ENCODE measurements around the gene ANTXR1.

ANTXR1 gene

GRCh38 chr2:68971591-68972231 lies 41.3 kb upstream of the ANTXR1 start:
- H3K4me3 ChIP-seq (ENCODE audit: low read depth, low read length) = no peak overlapping the region
- H3K4me1 ChIP-seq = no peaks in the 10 kb centered on the region
- no peaks in the 10 kb centered on the region for H3K9me3 ChIP-seq
- no peak for TF ChIP-seq CTCF (IDR thresholded peaks at IDR 0.05; ENCODE audit: low read depth, low read length)
- DNase-seq = no peak
- peaks cover 3% of the 10 kb centered on the region; the same call in 1 of the 2 replicates for H3K27me3 ChIP-seq
- no peaks in the 10 kb centered on the region for H3K36me3 ChIP-seq

- no peak for DNase-seq
- H3K4me1 ChIP-seq = no peaks in the 10 kb centered on the region
- H3K36me3 ChIP-seq = no peaks in the 10 kb centered on the region
- TF ChIP-seq CTCF (IDR thresholded peaks at IDR 0.05; ENCODE audit: low read depth, low read length) = no peak
- no peak within 1 kb of the TSS for H3K4me3 ChIP-seq (ENCODE audit: low read depth, low read length)
- H3K27me3 ChIP-seq = peaks cover 3% of the 10 kb centered on the region; the same call in 1 of the 2 replicates
- H3K9me3 ChIP-seq = no peaks in the 10 kb centered on the region
Measured at GRCh38 chr2:68974251-68974650, 38.7 kb upstream of the ANTXR1 start, which contains the start of gene GKN1. TSS of gene GKN1 (plus strand) at chr2:68974636. CDS start at chr2:68974678, 42 bp downstream.

- no peak for DNase-seq
- Histone ChIP-seq H3K4me1 (no peaks in the 10 kb centered on the region), H3K36me3 (no peaks in the 10 kb centered on the region), H3K9me3 (no peaks in the 10 kb centered on the region), H3K27me3 (peaks cover 3% of the 10 kb centered on the region; the same call in 1 of the 2 replicates), H3K4me3 (ENCODE audit: low read depth, low read length) (no peak overlapping the region)
- TF ChIP-seq CTCF (IDR thresholded peaks at IDR 0.05; ENCODE audit: low read depth, low read length) = no peak
Measured at GRCh38 chr2:68974946-68975665, 37.9 kb upstream of the ANTXR1 start.

GRCh38 chr2:68975844-68976243 lies 37.1 kb upstream of the ANTXR1 start:
- H3K27me3 ChIP-seq = peaks cover 3% of the 10 kb centered on the region; the same call in 1 of the 2 replicates
- H3K4me1 ChIP-seq = no peaks in the 10 kb centered on the region
- H3K4me3 ChIP-seq (ENCODE audit: low read depth, low read length) = no peak overlapping the region
- DNase-seq = no peak
- TF ChIP-seq CTCF (IDR thresholded peaks at IDR 0.05; ENCODE audit: low read depth, low read length) = no peak
- no peaks in the 10 kb centered on the region for H3K36me3 ChIP-seq
- no peaks in the 10 kb centered on the region for H3K9me3 ChIP-seq

DNA sequence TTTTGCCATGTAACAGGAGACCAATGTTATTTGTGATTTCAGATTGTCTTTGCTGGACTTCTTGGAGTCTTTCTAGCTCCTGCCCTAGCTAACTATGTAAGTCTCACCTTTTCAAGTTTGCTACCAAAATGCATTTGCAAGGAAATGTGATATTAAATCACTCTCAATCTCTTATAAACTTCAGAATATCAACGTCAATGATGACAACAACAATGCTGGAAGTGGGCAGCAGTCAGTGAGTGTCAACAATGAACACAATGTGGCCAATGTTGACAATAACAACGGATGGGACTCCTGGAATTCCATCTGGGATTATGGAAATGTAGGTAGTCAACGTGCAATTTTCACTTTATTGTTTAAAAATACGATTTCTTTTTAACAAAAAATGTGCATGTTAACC lies 35.5 kb upstream of the ANTXR1 start:
- no peak for DNase-seq
- Histone ChIP-seq H3K36me3 (no peaks in the 10 kb centered on the region), H3K9me3 (no peaks in the 10 kb centered on the region), H3K4me3 (ENCODE audit: low read depth, low read length) (no peak overlapping the region), H3K4me1 (no peaks in the 10 kb centered on the region), H3K27me3 (peaks cover 3% of the 10 kb centered on the region; the same call in 1 of the 2 replicates)
- TF ChIP-seq CTCF (IDR thresholded peaks at IDR 0.05; ENCODE audit: low read depth, low read length) = no peak

- no peaks in the 10 kb centered on the region for H3K36me3 ChIP-seq
- H3K4me1 ChIP-seq = no peaks in the 10 kb centered on the region
- H3K27me3 ChIP-seq = peaks cover 3% of the 10 kb centered on the region; the same call in 1 of the 2 replicates
- H3K9me3 ChIP-seq = no peaks in the 10 kb centered on the region
- DNase-seq = no peak
- TF ChIP-seq CTCF (IDR thresholded peaks at IDR 0.05; ENCODE audit: low read depth, low read length) = no peak
- H3K4me3 ChIP-seq (ENCODE audit: low read depth, low read length) = no peak overlapping the region
Measured at GRCh38 chr2:68978098-68978497, 34.9 kb upstream of the ANTXR1 start.

All from BE2C (cell line).